Sigmoid colon (tissue), 3 donors: Measurements from ENCODE around the gene SND1.

Experiments
- POLR2A ChIP-seq, 2 donors: fragments of 450-650 bp; IDR thresholded peaks; one replicate each; pipeline ENCODE4 v1.6.1; 2016; ENCODE audit warnings: antibody characterized with exemption in 2 of 2, mild to moderate bottlenecking in 2 of 2, moderate library complexity in 2 of 2
- TF ChIP-seq, protein P1 (sequence below), 4 experiments: fragments of 450-650 bp in 3 of 4; fragments of 200-600 bp in 1 of 4; IDR thresholded peaks; one replicate each; pipeline ENCODE4 v1.5.1; 2016 to 2019; ENCODE audit warnings: antibody characterized with exemption in 4 of 4, mild to moderate bottlenecking in 3 of 4, moderate library complexity in 2 of 4

GRCh38 chr7:128078309-128078708, 426.3 kb downstream of the SND1 start:
- TF ChIP-seq, protein P1, sequence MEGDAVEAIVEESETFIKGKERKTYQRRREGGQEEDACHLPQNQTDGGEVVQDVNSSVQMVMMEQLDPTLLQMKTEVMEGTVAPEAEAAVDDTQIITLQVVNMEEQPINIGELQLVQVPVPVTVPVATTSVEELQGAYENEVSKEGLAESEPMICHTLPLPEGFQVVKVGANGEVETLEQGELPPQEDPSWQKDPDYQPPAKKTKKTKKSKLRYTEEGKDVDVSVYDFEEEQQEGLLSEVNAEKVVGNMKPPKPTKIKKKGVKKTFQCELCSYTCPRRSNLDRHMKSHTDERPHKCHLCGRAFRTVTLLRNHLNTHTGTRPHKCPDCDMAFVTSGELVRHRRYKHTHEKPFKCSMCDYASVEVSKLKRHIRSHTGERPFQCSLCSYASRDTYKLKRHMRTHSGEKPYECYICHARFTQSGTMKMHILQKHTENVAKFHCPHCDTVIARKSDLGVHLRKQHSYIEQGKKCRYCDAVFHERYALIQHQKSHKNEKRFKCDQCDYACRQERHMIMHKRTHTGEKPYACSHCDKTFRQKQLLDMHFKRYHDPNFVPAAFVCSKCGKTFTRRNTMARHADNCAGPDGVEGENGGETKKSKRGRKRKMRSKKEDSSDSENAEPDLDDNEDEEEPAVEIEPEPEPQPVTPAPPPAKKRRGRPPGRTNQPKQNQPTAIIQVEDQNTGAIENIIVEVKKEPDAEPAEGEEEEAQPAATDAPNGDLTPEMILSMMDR (IDR thresholded peaks at IDR 0.05), result no peak
- no peak for TF ChIP-seq POLR2A (IDR thresholded peaks at IDR 0.05)
